HG02610 (cell line): ENCODE measurements around the gene PPHLN1.

Source experiments
- ATAC-seq: cut with Tn5 transposase; IDR thresholded peaks from one replicate; pipeline ENCODE4 v1.9.1; 2021; ENCODE audit warnings: mild to moderate bottlenecking, moderate library complexity; ENCODE audit not compliant: unreplicated experiment

Gene PPHLN1, protein sequence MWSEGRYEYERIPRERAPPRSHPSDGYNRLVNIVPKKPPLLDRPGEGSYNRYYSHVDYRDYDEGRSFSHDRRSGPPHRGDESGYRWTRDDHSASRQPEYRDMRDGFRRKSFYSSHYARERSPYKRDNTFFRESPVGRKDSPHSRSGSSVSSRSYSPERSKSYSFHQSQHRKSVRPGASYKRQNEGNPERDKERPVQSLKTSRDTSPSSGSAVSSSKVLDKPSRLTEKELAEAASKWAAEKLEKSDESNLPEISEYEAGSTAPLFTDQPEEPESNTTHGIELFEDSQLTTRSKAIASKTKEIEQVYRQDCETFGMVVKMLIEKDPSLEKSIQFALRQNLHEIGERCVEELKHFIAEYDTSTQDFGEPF

DNA sequence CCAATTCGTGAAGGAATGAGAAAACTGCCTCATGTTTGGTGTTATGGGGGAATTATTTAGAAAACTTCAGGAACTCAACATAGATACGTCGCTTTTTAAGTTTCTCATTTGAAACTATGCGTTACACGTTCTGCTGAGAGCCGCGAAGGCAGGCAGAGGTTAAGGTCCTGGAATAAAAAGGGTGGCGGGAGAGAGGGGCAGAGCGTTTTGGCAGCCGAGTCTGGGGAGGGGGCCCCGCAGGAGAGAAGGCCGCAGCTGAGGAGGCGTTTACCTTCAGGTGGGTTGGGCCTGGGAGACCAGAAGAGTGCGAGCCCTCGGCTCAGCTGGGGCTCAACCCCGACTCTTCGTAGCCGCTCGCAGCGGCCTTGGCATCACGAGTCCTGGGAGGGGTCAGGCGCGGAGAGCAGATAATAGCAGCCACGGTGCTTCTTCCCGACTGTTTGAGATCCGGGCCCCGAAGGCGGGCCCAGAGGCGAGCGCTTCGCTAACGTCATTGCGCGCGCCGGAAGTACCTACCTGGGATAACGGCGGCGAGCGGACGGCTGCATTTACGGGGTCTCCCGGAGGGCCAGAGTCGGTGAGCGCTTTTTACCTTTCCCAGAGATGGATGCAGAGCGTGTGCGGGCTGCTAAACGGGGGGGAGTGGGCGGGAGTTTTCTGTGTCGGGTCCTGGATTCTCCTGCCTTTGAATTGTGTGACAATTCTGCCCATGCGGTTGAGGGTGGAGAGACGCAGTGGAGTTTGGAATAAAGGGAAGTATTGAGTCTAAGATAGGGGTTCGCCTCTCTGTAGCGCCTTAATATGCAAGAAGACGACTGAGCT, at the start of gene PPHLN1, which contains the start of gene ZCRB1:
Gene PPHLN1, plus strand, starts transcription at position 515 of the 822 bp plus-strand sequence. CDS start 9,736 bp downstream, outside the sequence.
Gene ZCRB1, minus strand, starts transcription at position 442 of the 822 bp plus-strand sequence. CDS start 1,992 bp downstream, outside the sequence.
- peak; percentile 94 for ATAC-seq

DNA sequence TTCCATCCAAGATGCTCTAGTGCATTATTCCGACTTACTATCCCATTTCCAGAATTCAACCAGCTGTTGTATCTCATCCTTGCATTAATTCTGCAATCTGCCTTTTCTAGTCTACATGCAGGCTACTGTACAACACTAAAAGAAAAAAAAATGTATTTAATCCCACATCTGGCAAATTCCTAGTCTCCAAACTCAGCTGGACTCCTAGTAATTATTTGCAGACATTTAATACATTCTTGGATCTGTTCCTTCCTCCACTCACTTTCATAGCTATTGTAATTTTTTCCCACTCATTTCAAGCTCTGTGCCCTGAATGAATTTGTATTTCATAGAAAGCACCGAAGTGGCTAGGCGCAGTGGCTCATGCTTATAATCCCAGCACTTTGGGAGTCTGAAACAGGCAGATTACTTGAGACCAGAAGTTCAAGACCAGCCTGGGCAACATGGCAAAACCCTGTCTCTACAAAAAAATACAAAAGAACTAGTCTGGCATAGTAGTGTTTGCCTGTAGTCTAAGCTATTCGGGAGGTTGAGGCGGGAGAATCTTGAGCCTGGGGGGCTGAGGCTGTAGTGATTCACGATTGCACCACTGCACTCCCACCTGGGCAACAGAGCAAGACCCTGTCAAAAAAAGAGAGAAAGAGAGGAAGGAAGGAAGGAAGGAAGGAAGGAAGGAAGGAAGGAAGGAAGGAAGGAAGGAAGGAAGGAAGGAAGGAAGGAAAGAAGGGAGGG, 48.4 kb upstream of the PPHLN1 start:
- no peak for ATAC-seq

DNA sequence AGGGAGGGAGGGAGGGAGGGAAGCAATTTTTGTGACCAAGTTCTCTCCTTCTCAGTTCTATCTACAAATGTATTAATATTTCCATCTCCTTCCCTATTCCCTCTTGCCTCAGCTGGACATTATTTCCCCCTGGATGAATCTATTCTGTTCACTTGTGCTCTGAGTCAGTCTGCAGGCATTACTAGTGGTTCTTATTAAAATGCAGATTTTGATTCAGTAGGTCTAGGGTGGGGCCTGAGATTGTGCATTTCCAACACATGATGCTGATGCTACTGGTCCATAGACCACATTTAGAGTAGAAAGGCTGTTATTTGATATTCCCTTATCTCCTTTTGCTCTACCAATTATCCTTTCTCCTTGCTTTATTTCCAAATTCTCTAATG, 47.8 kb upstream of the PPHLN1 start:
- no peak for ATAC-seq

DNA sequence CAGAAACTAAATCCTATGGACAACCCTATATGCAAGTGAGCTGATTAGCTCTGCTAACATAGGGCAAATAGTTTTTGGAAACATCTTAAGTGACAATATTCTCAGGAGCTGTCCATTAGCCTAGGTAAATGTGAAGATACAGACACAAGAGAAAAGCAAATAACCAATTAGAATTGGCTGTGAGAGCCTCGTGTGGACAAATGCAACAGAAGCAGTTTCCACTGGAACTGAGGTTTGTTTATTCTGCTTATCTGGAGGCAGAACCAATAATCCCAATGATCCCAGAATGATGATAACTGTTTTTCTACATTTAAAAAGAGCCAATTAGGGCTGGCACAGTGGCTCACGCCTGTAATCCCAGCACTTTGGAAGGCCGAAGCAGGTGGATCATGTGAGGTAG, 44.7 kb upstream of the PPHLN1 start:
- ATAC-seq = no peak

DNA sequence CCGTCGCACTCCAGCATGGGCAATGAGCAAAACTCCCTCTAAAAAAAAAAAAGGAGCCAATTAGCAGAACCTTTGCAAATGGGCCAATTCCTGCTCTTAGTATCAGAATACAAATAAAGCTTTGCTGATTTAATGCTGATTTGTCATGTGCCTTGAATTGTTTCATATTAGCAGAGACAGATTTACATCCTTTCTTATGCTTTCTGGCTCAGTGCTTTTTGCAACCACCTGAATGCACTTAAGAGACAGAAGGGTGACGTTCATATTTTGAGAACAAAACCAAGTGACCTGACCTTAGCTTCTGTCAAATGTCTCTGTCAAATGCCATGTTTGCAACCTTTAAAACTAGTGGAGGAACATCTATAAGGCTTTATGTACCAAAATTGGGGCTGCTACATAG, 44.1 kb upstream of the PPHLN1 start:
- no peak for ATAC-seq

DNA sequence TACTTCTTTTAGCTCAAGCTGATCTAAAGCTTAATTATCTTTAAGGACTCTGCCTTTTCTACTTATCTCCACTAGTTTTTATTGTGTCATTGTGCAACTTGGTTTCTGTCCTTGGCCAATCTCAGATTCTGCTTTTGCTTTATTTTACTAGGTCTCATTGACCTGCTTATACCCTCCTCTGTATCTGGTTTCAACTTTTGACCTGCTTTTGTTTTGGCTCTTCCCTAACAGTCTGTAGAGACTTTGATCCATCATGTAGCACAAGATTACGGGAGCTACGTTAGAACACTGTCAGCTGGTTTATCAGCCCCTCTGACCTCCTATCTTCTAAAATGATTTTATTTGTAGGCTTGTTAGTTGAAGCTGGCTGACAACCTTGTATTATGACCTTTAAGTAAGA, 43.7 kb upstream of the PPHLN1 start:
- no peak for ATAC-seq

DNA sequence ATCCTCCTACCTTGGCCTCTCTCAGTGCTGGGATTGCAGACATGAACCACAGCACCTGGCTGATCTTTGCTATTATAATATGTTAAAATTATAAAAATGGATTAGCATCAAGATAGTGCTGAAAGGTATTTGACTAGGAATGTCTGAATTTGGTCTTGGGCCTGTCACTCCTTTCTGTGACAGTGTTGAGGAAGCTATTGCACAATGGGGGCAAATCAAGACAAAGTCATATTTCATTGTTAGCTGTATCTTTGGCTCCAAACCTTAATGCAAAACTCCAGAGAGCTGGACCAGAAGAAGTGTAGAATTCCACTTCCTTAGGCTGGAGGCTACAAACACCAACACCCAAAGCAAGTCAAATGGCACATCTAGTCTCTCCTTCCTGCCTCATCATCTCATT, 42.2 kb upstream of the PPHLN1 start:
- peak; percentile 20 for ATAC-seq

DNA sequence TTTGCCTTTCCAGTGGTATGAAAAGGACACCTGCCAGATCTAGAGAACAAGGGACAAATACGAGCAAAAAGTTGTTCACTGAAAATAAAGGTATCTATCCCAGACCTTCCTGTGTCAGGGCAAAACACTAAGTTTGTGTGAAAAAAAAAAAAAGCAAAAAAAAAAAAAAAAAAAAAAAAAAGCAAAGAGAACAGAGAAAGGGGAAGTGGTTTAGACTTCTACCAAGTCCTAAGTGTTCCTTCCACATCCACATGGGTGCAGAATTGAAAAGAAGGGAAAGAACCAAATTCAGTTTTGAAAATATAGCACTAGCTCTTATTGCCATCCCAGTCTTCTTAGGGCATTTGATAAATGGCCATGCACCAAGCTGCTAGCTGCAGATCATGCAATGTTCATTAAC, 41.8 kb upstream of the PPHLN1 start:
- ATAC-seq = peak; percentile 60

DNA sequence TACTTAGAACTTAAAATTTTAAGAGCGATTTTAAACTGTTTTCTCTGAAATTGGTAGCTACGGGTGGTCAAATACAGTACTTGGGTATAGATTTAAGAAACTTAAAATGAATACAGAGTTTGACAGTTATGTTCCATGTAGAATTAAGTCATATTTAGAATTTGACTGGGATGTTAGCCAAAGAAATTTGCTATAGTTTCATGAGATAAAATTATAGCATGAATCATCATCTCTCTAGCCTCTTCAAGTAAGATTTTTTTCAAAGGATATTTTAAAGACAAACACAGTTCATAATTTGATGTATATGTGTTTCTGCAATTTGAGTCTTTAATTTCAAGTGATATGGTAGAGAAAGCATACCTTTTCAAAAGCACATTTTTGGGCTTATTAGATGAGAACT, 41.1 kb upstream of the PPHLN1 start:
- ATAC-seq = no peak

DNA sequence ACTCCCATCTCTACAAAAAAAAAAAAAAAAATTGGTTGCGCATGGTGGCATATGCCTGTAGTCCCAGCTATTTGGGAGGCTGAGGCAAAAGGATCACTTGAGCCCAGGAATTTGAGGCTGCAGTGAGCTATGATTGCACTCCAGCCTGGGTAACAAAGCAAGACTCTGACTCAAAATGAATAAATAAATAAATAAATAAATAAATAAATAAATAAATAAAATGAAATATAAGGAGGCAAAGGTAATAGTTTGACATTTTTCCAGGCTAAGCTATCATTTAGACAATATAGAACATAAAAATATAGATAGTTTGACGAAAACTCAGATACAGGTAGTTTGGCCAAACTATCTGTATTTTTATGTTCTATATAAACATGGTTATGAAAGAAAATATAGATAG, 40.5 kb upstream of the PPHLN1 start:
- ATAC-seq = no peak

DNA sequence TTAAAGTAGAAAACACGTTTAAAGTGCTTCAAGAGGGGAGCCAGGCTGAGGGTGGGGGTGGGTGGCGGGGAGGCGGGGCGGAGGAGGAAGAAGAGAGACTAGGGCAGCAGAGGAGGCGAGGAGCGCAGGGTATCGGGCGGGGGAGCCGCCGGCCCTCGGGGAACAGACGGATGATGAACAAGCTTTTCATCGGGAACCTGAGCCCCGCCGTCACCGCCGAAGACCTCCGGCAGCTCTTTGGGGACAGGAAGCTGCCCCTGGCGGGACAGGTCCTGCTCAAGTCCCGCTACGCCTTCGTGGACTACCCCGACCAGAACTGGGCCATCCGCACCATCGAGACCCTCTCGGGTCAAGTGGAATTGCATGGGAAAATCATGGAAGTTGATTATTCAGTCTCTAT, 39.2 kb upstream of the PPHLN1 start:
- no peak for ATAC-seq

DNA sequence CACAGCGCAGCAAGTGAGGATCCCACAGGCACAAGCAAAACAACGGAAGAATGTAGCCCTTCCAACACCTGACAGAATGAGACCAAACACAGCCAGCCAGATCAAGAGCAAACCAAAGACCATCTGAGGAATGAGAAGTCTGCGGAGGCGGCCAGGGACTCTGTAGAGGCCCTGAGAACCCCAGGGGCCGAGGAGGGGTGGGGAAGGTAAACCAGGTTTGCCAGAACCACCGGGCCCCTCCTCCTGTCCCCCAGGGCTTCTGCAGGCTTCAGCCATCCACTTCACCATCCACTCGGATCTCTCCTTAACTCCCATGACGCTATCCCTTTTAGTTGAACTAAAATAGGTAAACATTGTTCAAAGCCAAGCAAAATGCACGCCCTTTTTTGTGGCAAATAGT, 37.4 kb upstream of the PPHLN1 start:
- ATAC-seq = no peak

DNA sequence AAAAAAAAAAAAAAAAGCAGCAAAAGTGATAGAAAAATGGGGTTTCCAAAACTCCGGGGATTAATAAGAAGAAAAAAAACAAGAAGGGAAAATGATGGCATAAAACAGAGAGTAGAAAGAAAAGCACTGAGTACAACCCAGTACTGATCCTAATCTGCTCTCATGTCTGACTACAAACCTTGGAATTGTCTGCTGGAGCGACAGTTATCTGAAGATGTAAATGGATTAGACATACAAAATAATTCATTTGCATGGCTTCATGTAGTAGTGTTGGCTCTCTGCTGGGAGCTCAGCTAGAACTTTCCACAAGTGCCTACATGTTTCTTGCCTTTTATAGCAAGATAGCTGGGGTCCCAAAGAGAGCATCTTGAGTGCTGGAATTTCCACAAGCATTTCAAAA, 34.3 kb upstream of the PPHLN1 start:
- no peak for ATAC-seq

DNA sequence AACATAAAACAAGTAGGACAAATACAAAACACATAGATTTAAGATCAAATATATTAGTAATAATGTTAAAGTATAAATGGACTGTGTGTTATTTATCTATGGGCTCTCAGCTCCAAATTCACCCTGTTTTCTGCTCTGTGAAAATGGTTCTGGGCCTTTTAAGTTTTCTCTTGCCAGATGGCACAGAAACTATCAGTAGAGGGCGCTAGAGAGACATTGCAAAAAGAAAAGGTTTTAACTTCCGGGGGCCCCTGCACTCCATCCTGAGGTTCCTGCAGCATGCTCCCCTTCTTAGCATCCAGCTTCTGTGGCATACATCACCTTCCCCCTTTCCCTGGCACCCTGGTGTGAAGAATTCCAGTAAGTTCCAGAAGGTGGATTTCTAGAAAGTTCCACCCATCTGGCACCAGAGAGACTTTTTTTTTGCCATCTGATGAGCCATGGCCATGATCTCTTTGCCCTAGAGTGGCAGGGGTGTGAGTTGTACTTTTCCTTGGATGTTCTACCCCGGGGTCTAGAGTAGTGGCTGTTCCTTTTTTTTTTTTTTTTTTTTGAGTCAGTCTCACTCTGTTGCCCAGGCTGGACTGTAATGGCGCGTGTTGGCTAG, 29.4 kb upstream of the PPHLN1 start:
- no peak for ATAC-seq

DNA sequence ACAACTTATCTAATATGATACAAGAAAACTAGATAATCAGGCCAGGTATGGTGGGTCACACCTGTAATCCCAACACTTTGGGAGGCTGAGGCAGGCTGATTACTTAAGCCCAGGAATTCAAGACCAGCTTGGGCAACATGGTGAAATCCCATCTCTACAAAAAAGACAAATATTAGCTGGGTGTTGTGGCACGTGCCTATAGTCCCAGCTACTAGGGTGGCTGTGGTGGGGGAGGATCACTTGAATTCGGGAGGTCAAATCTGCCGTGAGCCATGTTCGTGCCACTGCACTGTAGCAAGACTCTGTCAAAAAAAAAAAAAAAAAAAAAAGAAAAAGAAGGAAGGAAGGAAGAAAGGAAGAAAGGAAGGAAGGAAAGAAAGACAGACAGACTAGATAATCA, 27.1 kb upstream of the PPHLN1 start:
- ATAC-seq = no peak

DNA sequence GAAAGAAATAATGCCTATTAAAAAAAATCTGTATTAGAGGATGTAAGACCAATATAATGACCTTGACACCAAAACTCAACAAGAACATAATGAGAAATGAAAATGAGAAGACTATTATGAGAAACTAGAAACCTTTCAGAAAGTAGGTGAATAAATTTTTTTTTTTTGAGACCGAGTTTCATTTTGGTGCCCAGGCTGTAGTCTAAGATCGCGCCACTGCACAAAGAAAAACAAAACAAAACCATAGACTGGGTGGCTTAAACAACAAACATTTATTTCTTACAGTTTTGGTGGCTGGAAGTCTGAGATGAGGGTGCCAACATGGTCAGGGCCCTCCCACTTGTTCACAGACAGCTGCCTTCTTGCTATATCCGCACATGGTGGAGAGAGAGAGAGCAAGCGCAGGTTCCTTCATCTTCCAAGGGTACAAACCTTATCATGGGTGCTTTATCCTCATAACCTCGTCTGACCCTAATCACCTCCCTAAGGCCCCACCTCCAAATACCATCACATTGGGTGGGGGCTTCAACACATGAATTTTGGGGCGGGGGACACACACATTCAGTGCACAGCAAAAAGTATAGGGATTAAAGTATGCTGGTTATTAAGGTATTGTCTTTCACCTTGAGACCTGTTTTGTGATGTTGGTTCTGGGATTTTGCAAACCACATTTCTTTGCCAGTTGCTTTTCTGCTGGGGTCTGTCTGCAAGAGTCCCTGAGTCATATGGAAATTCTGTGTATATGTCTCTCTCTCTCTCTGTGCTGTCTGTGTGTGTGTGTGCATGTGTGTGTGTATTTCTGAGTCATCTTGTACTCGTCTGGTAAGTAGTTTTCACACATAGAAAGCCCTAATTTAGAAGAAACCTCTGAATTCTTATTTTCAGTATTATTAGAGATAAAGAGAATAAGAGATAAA, 26.3 kb upstream of the PPHLN1 start:
- peak; percentile 93 for ATAC-seq

DNA sequence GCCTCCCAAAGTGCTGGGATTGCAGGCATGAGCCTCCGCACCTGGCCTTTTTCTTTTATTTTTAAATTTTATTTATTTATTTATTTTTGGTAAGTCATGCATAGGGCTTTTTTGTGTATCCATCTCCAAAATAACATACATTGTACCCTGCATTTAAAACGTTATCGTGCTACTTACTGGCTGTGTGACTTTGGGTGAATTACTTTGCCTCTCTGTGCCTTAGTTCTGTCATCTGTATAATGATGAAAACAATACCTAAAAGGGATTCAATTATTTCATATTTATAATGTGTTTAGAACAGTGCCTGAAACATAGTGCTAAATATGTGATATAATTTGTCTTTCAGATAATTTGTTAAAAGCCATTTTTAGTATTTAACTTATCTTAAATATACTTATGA, 19.7 kb upstream of the PPHLN1 start:
- no peak for ATAC-seq

DNA sequence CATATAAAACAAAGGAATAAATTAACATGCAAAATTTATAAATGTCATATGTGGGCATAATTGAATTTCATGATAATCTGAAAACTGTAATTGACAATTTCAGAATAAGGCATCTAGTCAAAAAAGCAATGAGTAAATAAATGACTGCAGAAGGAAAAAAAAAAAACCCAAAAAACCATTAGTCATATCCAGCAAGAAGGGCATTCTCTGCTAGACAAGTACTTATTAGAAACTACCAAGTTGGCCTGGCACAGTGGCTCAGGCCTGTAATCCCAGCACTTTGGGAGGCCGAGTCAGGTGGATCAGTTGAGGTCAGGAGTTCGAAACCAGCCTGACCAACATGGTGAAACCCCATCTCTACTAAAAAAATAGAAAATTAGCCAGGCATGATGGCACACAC, 17.6 kb upstream of the PPHLN1 start:
- ATAC-seq = no peak

DNA sequence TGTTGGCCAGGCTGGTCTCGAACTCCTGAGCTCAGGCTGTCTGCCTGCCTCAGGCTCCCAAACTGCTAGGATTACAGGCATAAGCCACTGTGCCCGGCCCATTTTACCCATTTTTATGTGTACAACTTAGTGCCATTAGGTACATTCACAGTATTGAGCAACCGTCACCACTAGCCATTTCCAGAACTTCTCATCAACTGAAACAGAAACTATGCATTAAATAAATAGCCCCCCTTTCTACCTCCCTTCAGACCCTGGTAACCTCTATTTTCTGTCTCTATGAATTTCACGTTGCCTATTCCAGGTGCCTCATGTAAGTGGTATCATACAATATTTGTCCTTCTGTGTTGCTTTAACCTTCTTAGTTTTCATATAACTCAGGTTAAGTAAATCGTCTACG, 16.0 kb upstream of the PPHLN1 start:
- no peak for ATAC-seq

DNA sequence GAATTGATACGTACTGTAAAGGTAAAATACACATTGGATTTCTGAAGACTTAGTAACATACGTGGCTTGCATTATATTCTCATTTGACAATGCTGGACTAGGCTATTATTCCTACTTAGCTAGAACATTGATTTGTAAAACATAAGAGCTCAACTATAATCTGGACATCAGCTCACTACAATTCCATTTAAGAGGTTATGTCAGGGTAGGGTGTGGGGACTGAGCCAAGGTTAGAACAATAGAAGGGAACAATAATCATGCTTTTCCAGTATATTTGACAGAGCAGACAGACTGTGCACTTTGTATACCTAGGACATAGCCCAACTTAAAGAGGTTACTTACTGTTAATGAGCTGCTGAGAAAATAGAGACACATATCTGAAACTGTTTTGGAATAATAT, 10.9 kb upstream of the PPHLN1 start:
- ATAC-seq = no peak
